ENCODE measurements around the gene EDN3.

Gene EDN3

DNA sequence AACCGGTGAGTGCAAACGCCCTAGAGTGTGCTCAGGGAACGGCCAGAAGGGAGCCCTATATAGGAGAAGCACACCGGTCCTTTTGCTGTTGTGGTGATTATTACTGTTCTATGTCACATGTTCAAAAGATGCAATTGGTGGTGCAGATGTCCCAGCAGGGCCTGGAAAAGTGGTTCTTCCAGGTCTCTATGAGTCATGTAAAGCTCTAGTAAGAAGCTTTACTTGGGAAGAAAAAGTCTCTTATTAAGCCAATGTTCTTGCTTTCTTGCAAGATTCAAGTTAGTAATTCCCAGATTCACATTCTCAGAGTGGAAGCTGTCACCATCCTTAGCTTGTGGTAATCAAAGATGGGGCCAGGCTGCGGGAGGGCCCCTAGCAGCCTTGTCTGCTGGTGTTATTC lies 23.3 kb downstream of the EDN3 start:
- DNase-seq (ENCODE audit: low read depth), result no peak
- TF ChIP-seq CTCF (IDR thresholded peaks at IDR 0.05; ENCODE audit: control insufficient read depth, extremely low read depth, insufficient read depth), result no peak

GRCh38 chr20:59324521-59325141 lies 24.2 kb downstream of the EDN3 start:
- H3K4me3 ChIP-seq (ENCODE audit: low read depth, low read length), result no peak overlapping the region
- DNase-seq (ENCODE audit: low read depth), result no peak
- no peak for TF ChIP-seq CTCF (IDR thresholded peaks at IDR 0.05; ENCODE audit: control insufficient read depth, extremely low read depth, insufficient read depth)

More for the DNA sequence above, 23.3 kb downstream of the EDN3 start:
- H3K4me3 ChIP-seq (ENCODE audit: low read depth, low read length), result no peak overlapping the region

DNA sequence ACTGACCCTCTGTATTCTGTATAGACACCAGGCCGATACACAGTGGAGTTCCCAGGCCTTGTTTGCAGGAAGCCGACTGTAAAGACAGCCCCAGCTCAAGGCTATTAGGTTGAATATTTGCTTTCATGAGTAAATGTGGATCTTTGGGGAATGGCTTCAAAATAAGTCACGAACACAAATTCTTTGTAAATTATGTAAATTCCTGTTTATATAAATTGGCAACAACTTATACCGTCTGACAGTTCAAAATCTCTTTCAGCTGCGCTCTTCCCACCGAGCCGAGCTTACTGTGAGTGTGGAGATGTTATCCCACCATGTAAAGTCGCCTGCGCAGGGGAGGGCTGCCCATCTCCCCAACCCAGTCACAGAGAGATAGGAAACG lies 24.7 kb downstream of the EDN3 start:
- no peak for DNase-seq (ENCODE audit: low read depth)
- no peak overlapping the region for H3K4me3 ChIP-seq (ENCODE audit: low read depth, low read length)
- no peak for TF ChIP-seq CTCF (IDR thresholded peaks at IDR 0.05; ENCODE audit: control insufficient read depth, extremely low read depth, insufficient read depth)

- TF ChIP-seq CTCF (IDR thresholded peaks at IDR 0.05; ENCODE audit: control insufficient read depth, extremely low read depth, insufficient read depth), result no peak
- no peak for DNase-seq (ENCODE audit: low read depth)
- H3K4me3 ChIP-seq (ENCODE audit: low read depth, low read length), result no peak overlapping the region
Measured at GRCh38 chr20:59326188-59326587, 25.8 kb downstream of the EDN3 start.

DNA sequence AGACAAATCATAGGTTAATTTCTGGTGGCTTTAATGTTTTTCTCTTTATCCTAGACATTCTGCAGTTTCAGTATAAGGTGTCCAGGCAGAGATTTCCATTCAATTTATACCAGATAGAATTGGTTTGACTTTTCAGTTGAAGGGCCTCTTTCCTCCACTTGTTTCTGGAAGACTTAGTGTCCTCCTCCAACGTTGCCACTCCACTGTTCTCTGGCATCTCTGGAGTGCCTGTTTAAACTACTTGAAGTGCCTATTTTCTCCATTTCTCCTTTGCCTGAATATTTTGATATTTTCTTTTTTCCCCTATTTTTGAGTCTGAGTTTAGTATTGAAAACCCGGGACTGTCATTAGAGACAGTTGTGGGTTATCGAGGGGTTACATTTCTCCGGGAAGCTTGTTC lies 27.7 kb downstream of the EDN3 start:
- TF ChIP-seq CTCF (IDR thresholded peaks at IDR 0.05; ENCODE audit: control insufficient read depth, extremely low read depth, insufficient read depth), result no peak
- DNase-seq (ENCODE audit: low read depth), result no peak
- H3K4me3 ChIP-seq (ENCODE audit: low read depth, low read length), result no peak overlapping the region

DNA sequence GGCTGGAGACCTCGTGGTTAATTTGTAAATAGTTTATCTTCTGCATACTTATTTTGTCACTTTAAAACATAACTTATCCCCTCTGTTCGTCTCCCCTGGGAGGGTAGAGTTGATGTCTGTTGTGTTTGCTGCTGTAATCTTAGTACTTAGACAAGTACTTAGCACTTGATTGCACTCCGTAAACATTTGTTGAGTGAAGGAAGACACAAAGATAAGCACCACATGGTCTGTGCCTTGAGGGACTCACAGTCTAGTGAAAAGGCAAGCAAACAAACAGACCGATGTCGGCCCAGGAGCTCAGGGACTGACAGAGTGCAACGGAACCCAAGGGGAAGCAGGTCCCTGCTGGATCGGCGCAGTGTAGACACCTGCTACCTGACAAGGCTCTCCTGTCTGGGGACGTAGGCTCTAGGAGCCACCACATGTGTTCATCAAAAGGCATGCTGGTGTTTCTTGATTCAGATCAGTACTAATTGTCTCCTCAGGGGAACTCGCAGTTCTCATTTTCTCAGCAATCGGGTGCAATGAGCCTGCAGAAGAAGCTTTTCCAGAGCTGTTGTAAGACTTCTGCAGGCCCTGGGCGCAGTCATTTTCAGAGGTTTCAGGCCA lies 31.4 kb downstream of the EDN3 start:
- no peak overlapping the region for H3K4me3 ChIP-seq (ENCODE audit: low read depth, low read length)
- no peak for DNase-seq (ENCODE audit: low read depth)
- no peak for TF ChIP-seq CTCF (IDR thresholded peaks at IDR 0.05; ENCODE audit: control insufficient read depth, extremely low read depth, insufficient read depth)
